ENCODE results near the gene PDE9A.

The PDE9A gene

DNA sequence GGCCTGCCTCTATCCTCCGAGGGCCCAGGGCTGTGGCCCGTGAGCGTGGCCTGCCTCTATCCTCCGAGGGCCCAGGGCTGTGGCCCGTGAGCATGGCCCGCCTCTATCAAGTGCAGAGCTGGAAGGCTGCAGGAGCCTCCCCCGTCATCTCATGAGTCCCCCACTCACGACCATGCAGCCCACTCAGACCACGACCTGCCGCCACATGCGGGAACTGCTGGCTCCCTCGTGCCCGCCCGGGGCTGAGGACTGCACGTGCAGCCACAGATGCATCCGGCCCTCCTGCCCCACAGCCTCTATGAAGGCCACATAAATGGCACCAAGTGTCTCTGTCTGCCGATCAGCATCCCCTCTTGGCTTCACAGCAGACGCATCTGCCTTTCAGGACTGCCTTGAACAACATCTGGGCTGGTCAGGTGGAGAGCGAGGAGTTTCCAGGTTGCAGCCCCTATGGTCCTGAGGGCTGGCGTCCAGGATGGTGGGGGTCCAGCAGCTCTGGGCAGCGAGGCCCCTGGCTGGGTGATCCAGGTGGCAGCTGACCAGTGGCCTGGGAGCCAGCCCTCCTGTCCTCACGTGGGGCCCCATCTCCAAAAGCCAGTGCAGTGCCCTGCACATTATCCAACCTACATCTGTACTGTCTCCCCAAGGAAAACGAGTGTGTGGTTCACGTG lies 103.3 kb downstream of the PDE9A start:
- DNase-seq (ENCODE audit: extremely low read depth, insufficient read length), result no peak
- TF ChIP-seq, protein P1, sequence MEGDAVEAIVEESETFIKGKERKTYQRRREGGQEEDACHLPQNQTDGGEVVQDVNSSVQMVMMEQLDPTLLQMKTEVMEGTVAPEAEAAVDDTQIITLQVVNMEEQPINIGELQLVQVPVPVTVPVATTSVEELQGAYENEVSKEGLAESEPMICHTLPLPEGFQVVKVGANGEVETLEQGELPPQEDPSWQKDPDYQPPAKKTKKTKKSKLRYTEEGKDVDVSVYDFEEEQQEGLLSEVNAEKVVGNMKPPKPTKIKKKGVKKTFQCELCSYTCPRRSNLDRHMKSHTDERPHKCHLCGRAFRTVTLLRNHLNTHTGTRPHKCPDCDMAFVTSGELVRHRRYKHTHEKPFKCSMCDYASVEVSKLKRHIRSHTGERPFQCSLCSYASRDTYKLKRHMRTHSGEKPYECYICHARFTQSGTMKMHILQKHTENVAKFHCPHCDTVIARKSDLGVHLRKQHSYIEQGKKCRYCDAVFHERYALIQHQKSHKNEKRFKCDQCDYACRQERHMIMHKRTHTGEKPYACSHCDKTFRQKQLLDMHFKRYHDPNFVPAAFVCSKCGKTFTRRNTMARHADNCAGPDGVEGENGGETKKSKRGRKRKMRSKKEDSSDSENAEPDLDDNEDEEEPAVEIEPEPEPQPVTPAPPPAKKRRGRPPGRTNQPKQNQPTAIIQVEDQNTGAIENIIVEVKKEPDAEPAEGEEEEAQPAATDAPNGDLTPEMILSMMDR (IDR thresholded peaks at IDR 0.05; ENCODE audit: insufficient read depth, low read length, poor library complexity, severe bottlenecking), result no peak
- H3K36me3 ChIP-seq (ENCODE audit: control insufficient read depth, insufficient read depth, low read length), result no peaks in the 10 kb centered on the region
- H3K4me3 ChIP-seq (replicated peaks; ENCODE audit: low read depth, low read length), result no peak overlapping the region
- no peaks in the 10 kb centered on the region; the same call in 1 of the 2 replicates for H3K27me3 ChIP-seq (replicated peaks; ENCODE audit: control insufficient read depth, insufficient read depth, low read length)

DNA sequence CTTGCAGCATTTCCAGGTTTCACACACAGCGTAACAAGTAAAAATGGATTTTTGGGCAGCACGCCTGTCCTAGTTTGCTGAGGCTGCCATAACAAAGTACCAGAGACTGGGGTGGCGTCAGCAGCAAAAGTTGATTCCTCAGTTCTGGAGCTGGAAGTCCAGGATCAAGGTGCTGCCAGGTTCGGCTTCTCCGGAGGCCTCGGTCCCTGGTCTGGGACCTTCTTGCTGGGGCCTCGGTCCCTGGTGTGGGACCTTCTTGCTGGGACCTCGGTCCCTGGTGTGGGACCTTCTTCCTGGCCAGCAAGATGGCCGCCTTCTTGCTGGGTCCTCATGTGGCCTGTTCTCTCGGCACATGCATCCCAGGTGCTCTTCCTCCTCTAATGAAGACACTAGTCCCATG lies 104.0 kb downstream of the PDE9A start:
- no peaks in the 10 kb centered on the region for H3K36me3 ChIP-seq (ENCODE audit: control insufficient read depth, insufficient read depth, low read length)
- H3K27me3 ChIP-seq (replicated peaks; ENCODE audit: control insufficient read depth, insufficient read depth, low read length), result no peaks in the 10 kb centered on the region; the same call in 1 of the 2 replicates
- no peak overlapping the region for H3K4me3 ChIP-seq (replicated peaks; ENCODE audit: low read depth, low read length)
- TF ChIP-seq, protein P1 (IDR thresholded peaks at IDR 0.05; ENCODE audit: insufficient read depth, low read length, poor library complexity, severe bottlenecking), result no peak
- DNase-seq (ENCODE audit: extremely low read depth, insufficient read length), result no peak

DNA sequence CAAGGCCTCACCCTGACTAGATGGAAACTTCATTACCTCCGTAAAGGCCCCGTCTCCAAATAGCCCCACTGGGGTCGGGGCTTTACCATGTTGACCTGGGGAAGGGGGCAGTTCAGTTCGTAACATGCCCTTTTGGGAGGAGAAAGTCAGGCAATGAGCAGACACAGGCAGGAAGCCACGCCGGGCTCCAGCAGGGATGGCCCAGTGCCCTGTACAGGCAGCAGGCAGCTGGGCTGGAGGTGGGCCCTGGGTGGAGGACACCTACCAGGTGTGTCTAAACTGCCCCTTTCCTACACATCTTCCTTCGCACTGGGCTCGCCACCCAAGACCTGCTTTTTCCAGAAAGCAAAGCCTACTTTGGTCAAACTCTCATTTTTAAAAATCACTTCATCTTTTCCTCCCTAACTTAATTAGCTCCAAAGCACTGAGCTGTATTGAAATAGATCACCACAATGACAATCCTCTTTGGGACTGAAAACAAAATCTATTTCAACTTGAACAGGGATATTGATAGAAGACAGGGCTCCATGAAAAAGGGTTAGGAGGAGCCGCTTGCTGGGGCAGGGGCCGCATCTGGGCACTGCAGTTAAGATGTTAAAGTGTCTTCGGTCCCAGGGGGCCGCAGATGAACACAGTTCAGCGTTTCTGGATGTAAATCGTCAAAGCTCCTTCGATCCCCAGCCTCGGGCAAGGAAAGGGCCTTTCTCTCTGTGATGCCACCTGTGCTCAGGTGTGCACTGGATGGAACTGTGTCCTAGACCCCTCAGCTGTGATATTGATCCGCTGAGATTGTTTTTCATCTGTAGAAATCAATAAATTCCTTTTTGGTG lies 104.6 kb downstream of the PDE9A start:
- Histone ChIP-seq H3K27me3 (replicated peaks; ENCODE audit: control insufficient read depth, insufficient read depth, low read length) (no peaks in the 10 kb centered on the region; the same call in 1 of the 2 replicates), H3K36me3 (ENCODE audit: control insufficient read depth, insufficient read depth, low read length) (no peaks in the 10 kb centered on the region), H3K4me3 (replicated peaks; ENCODE audit: low read depth, low read length) (no peak overlapping the region)
- DNase-seq (ENCODE audit: extremely low read depth, insufficient read length), result no peak
- TF ChIP-seq, protein P1 (IDR thresholded peaks at IDR 0.05; ENCODE audit: insufficient read depth, low read length, poor library complexity, severe bottlenecking), result no peak

DNA sequence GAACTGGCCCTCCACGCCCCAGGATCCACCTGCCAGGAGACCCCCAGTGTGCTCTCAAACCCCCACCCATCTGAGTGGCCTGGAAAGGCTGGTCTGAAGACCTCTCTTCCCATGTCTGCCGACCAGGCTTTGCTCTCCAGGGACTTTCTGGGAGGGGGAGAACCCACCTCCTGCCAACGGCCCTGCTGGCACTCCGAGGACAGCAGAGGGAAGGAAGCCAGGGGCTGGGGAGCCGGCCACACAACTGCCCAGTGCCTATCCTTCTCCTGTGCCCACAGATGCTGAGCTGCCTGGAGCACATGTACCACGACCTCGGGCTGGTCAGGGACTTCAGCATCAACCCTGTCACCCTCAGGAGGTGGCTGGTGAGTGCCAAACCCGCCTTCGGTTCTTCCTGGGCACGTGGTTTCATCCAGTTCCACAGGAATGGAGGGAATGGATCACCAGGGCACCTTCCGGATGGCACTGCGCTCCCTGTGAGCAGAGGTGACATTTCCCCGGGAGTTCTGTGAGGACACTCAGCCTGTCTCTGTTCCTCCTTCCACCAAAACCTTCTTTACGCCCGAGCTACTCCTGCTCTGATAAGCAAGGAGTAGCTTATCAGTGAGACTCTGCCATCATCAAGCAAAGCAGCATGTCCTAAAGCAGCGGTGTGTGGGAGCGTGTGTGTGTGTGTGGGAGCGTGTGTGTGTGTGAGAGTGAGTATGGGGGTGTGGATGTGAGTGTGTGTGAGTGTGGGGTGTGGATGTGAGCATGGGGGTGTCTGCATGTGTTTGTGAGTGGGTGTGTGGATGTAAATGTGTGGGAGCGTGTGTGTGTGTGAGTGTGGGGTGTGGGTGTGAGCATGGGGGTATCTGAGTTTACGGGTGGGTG lies 105.5 kb downstream of the PDE9A start:
- DNase-seq (ENCODE audit: extremely low read depth, insufficient read length), result no peak
- Histone ChIP-seq H3K4me3 (replicated peaks; ENCODE audit: low read depth, low read length) (no peak overlapping the region), H3K27me3 (replicated peaks; ENCODE audit: control insufficient read depth, insufficient read depth, low read length) (peaks cover 1% of the 10 kb centered on the region), H3K36me3 (ENCODE audit: control insufficient read depth, insufficient read depth, low read length) (no peaks in the 10 kb centered on the region)
- TF ChIP-seq, protein P1 (IDR thresholded peaks at IDR 0.05; ENCODE audit: insufficient read depth, low read length, poor library complexity, severe bottlenecking), result no peak

DNA sequence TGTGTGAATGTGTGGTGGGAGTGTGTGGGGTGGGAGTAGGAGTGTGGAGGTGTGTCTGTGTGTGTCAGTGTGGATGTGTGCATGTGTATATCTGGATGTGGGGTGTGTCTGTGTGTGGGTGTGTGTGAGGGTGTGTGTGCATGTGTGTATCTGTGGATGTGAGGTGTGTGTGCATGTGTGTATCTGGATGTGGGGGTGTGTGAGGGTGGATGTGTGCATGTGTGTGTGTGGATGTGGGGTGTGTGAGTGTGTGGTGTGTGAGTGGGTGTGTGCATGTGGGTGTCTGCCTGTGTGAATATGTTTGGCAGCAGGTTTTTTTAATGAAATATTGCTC lies 106.1 kb downstream of the PDE9A start:
- DNase-seq (ENCODE audit: extremely low read depth, insufficient read length), result no peak
- Histone ChIP-seq H3K4me3 (replicated peaks; ENCODE audit: low read depth, low read length) (no peak overlapping the region), H3K36me3 (ENCODE audit: control insufficient read depth, insufficient read depth, low read length) (no peaks in the 10 kb centered on the region), H3K27me3 (replicated peaks; ENCODE audit: control insufficient read depth, insufficient read depth, low read length) (peaks cover 1% of the 10 kb centered on the region)
- TF ChIP-seq, protein P1 (IDR thresholded peaks at IDR 0.05; ENCODE audit: insufficient read depth, low read length, poor library complexity, severe bottlenecking), result no peak
